ENCODE results near the gene ABHD14A.
A peak's percentile ranks its signal among the peaks of the same experiment; 100 is the strongest.

- TF ChIP-seq, protein P1, sequence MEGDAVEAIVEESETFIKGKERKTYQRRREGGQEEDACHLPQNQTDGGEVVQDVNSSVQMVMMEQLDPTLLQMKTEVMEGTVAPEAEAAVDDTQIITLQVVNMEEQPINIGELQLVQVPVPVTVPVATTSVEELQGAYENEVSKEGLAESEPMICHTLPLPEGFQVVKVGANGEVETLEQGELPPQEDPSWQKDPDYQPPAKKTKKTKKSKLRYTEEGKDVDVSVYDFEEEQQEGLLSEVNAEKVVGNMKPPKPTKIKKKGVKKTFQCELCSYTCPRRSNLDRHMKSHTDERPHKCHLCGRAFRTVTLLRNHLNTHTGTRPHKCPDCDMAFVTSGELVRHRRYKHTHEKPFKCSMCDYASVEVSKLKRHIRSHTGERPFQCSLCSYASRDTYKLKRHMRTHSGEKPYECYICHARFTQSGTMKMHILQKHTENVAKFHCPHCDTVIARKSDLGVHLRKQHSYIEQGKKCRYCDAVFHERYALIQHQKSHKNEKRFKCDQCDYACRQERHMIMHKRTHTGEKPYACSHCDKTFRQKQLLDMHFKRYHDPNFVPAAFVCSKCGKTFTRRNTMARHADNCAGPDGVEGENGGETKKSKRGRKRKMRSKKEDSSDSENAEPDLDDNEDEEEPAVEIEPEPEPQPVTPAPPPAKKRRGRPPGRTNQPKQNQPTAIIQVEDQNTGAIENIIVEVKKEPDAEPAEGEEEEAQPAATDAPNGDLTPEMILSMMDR (IDR thresholded peaks at IDR 0.05): peak; percentile 24 to 52 (median 44)
- TF ChIP-seq POLR2A (IDR thresholded peaks at IDR 0.05): peak; percentile 41 to 71
These were observed 20.7 kb downstream of the ABHD14A start, which contains the start of gene RPL29 for GRCh38 chr3:51995346-51996163.

All from uterus (tissue), 2 donors.